Activated naive CD8-positive, alpha-beta T cell treated with anti-CD3 and anti-CD28 coated beads, Interleukin-2, amount 10 ng/mL, durations not matched to agents 7 days and 5 days (primary cell): ENCODE data around the gene WDR83. TPM values are rescaled to one million over a fixed set of nuclear protein-coding genes. Genes with fewer than 3 reads are reported as not detected.

Experiments
- ATAC-seq: fragments of 150-1000 bp; cut with Tn5 transposase; one replicate; pipeline ENCODE4 v1.10.0; 2021; ENCODE audit warnings: low read depth, moderate library complexity
- POLR2A ChIA-PET: fragments of 350-600 bp; sonication (Branson Sonifier 250); formaldehyde crosslinking; loops from one replicate; lab custom pipeline; 2021; ENCODE audit warnings: antibody characterized with exemption; lab: Charles Lee
- DNase-seq: peaks from one replicate; pipeline ENCODE4 v3.0.0; 2021
- H3K27ac Mint-ChIP-seq: one replicate; pipeline ENCODE4 v1.8.0; 2022; ENCODE audit warnings: mild to moderate bottlenecking, mixed read lengths
- H3K27me3 Mint-ChIP-seq: one replicate; pipeline ENCODE4 v1.8.0; 2022; ENCODE audit warnings: mild to moderate bottlenecking, moderate library complexity, mixed read lengths
- H3K36me3 Mint-ChIP-seq: one replicate; pipeline ENCODE4 v1.8.0; 2021; ENCODE audit warnings: mild to moderate bottlenecking, mixed read lengths
- H3K4me1 Mint-ChIP-seq: one replicate; pipeline ENCODE4 v1.8.0; 2021; ENCODE audit warnings: mixed read lengths
- H3K4me3 Mint-ChIP-seq: one replicate; pipeline ENCODE4 v1.8.0; 2022; ENCODE audit warnings: mild to moderate bottlenecking, moderate library complexity, mixed read lengths
- H3K9me3 Mint-ChIP-seq: one replicate; pipeline ENCODE4 v1.8.0; 2021; ENCODE audit warnings: mixed read lengths
- total RNA-seq, 2 experiments: library from RNA; stranded (reverse); gene quantifications; one replicate each; pipeline ENCODE4 v1.2.3, GENCODE V29; 2021

WDR83 gene
- total RNA-seq, 2 experiments from 2014 or later, result 18.2 to 21.1 TPM

- ATAC-seq (no peak), DNase-seq (no peak)
- Mint-ChIP-seq H3K27ac (no peak overlapping the region), H3K4me1 (peaks cover 6% of the 10 kb centered on the region), H3K4me3 (no peak overlapping the region), H3K27me3 (no peaks in the 10 kb centered on the region), H3K9me3 (no peaks in the 10 kb centered on the region), H3K36me3 (peaks cover 18% of the 10 kb centered on the region)
- POLR2A ChIA-PET, result no interaction called here
Observed at GRCh38 chr19:12715102-12715501, 48.5 kb downstream of the WDR83 start.

DNA sequence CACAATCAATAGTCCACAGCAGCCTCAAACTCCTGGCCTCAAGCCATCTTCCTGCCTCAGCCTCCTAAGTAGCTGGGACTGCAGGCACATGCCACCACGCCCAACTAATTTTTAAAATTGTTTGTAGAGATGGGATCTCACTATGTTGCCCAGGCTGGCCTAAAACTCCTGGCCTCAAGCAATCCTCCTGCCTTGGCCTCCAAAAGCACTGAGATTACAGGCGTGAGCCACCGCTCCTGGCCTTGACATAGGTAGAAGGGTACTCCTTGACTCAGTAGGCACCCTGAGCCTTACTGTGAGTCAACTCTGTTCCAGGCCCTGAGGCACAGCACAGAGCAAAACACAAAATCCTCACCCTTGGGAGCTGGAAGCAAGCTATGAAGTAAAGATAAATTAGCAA is 49.3 kb downstream of the WDR83 start:
- H3K27me3 Mint-ChIP-seq, result no peaks in the 10 kb centered on the region
- POLR2A ChIA-PET, result interaction anchor here (0.6 to 1.7 kb wide), 2 partner anchors 17 to 81 kb away, joined by 3 to 4 read pairs; no protein-coding TSS in a partner anchor
- no peaks in the 10 kb centered on the region for H3K9me3 Mint-ChIP-seq
- ATAC-seq, result no peak
- H3K27ac Mint-ChIP-seq, result no peak overlapping the region
- H3K4me1 Mint-ChIP-seq, result peaks cover 10% of the 10 kb centered on the region
- DNase-seq, result no peak
- H3K4me3 Mint-ChIP-seq, result no peak overlapping the region
- peaks cover 16% of the 10 kb centered on the region for H3K36me3 Mint-ChIP-seq

GRCh38 chr19:12720296-12720695 is 53.7 kb downstream of the WDR83 start:
- no peaks in the 10 kb centered on the region for H3K9me3 Mint-ChIP-seq
- peaks cover 21% of the 10 kb centered on the region for H3K4me1 Mint-ChIP-seq
- no peaks in the 10 kb centered on the region for H3K27me3 Mint-ChIP-seq
- ATAC-seq (no peak), DNase-seq (no peak)
- POLR2A ChIA-PET, result interaction anchor here (0.6 to 7.2 kb wide), 6 partner anchors 14 to 40 kb away, joined by 3 to 162 read pairs (median 6); partner anchors contain the start of genes FBXW9, GET3 and TRIR
- peak overlapping the region; percentile 88 for H3K27ac Mint-ChIP-seq
- H3K36me3 Mint-ChIP-seq, result peaks cover 14% of the 10 kb centered on the region
- H3K4me3 Mint-ChIP-seq, result peak overlapping the region; percentile 93

- POLR2A ChIA-PET, result interaction anchor here (0.6 to 7.2 kb wide), 12 partner anchors 13 to 623 kb away, joined by 3 to 162 read pairs (median 4); partner anchors contain the start of genes FBXW9, GET3, JUNB and TRIR
- peaks cover 21% of the 10 kb centered on the region for H3K4me1 Mint-ChIP-seq
- no peaks in the 10 kb centered on the region for H3K9me3 Mint-ChIP-seq
- peak overlapping the region; percentile 93 for H3K4me3 Mint-ChIP-seq
- peak overlapping the region; percentile 94 for H3K27ac Mint-ChIP-seq
- no peak for ATAC-seq
- peak; percentile 56 for DNase-seq
- no peaks in the 10 kb centered on the region for H3K27me3 Mint-ChIP-seq
- H3K36me3 Mint-ChIP-seq, result peaks cover 14% of the 10 kb centered on the region
Observed at GRCh38 chr19:12720851-12721655, 54.4 kb downstream of the WDR83 start.

GRCh38 chr19:12721656-12722565 is 55.3 kb downstream of the WDR83 start:
- peak overlapping the region; percentile 94 for H3K27ac Mint-ChIP-seq
- peaks cover 18% of the 10 kb centered on the region for H3K4me1 Mint-ChIP-seq
- H3K4me3 Mint-ChIP-seq, result peak overlapping the region; percentile 93
- H3K36me3 Mint-ChIP-seq, result peaks cover 15% of the 10 kb centered on the region
- DNase-seq (peak; percentile 75), ATAC-seq (peak; percentile 57)
- no peaks in the 10 kb centered on the region for H3K9me3 Mint-ChIP-seq
- POLR2A ChIA-PET, result interaction anchor here (0.6 to 7.2 kb wide), 19 partner anchors 12 to 1660 kb away, joined by 3 to 162 read pairs (median 4); partner anchors contain the start of genes ADGRE5, DHPS, FBXW9 and GET3
- H3K27me3 Mint-ChIP-seq, result no peaks in the 10 kb centered on the region

DNA sequence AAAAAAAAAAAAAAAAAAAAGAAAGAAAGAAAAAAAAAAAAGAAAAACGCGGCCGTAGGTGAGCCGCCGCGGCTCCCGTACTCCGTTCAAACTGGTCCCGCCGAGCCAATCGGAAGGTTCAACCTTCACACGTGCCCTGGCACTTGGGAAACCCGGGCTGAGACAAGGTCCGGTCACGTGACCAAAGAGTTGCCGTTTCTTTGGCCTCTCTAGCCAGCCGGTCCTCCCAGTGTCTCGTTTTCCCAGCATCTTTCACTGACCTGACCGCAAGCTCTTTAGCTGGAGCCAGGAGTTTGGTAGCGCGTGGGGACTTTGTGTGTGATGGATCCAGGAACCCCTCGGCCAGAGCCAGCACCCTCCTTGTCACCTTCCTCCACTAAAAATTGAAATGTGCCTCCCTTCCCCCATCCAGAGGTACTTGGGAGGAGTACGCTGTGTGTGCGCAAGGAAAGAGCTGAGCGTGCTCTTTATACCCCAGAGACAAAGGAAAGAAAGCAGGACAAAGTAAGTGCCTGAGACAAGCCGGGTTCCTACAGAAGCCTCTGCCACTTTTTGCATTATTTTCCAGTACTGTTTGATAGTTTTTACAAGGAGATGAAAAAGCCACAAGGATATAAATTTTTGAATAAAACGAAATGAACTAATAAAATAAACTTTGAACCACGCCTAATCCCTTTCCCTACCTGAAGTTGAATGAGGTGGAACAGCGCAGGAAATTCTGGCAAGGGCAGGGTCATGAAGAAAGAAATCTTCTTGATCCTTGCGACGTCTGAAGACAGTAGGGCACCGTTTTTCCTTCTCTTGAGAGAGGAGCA is 56.2 kb downstream of the WDR83 start:
- H3K4me3 Mint-ChIP-seq, result peak overlapping the region; percentile 89
- H3K36me3 Mint-ChIP-seq, result peaks cover 16% of the 10 kb centered on the region
- no peaks in the 10 kb centered on the region for H3K27me3 Mint-ChIP-seq
- POLR2A ChIA-PET, result interaction anchor here (0.5 to 7.2 kb wide), 19 partner anchors 11 to 555 kb away, joined by 3 to 162 read pairs (median 5); partner anchors contain the start of genes DHPS, DNASE2, FBXW9 and GET3
- H3K4me1 Mint-ChIP-seq, result peaks cover 18% of the 10 kb centered on the region
- H3K27ac Mint-ChIP-seq, result peak overlapping the region; percentile 86
- ATAC-seq (peak; percentile 84), DNase-seq (peak; percentile 86)
- H3K9me3 Mint-ChIP-seq, result no peaks in the 10 kb centered on the region

DNA sequence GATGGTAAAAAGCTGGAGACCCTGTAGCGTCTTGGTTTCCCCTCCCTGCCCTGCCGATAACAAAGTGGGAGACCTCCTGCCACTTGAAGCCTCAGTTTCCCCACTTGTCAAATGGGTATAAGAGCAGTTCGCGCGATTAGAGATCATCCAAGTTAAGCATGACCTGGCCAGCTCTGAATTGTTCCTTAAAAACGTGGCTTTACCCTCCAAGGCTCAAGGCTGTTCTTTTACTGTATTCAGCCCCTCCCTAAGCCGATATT is 56.7 kb downstream of the WDR83 start:
- DNase-seq, result no peak
- Mint-ChIP-seq H3K27ac (peak overlapping the region; percentile 86), H3K9me3 (no peaks in the 10 kb centered on the region), H3K4me3 (peak overlapping the region; percentile 89), H3K4me1 (peaks cover 18% of the 10 kb centered on the region), H3K36me3 (peaks cover 20% of the 10 kb centered on the region), H3K27me3 (no peaks in the 10 kb centered on the region)
- ATAC-seq, result no peak
- POLR2A ChIA-PET, result interaction anchor here (0.5 to 7.2 kb wide), 10 partner anchors 11 to 159 kb away, joined by 3 to 162 read pairs (median 6); partner anchors contain the start of genes DHPS, DNASE2, FBXW9 and GET3

- peak within 1 kb of the TSS; percentile 86 for H3K27ac Mint-ChIP-seq
- H3K36me3 Mint-ChIP-seq, result peaks cover 18% of the 10 kb centered on the region
- H3K4me1 Mint-ChIP-seq, result peaks cover 18% of the 10 kb centered on the region
- ATAC-seq, result peak; percentile 28
- H3K4me3 Mint-ChIP-seq, result peak within 1 kb of the TSS; percentile 89
- no peaks in the 10 kb centered on the region for H3K9me3 Mint-ChIP-seq
- POLR2A ChIA-PET, result interaction anchor here (0.5 to 7.2 kb wide), 10 partner anchors 10 to 158 kb away, joined by 3 to 162 read pairs (median 6); partner anchors contain the start of genes DHPS, FBXW9, GET3 and JUNB
- no peaks in the 10 kb centered on the region for H3K27me3 Mint-ChIP-seq
- peak; percentile 74 for DNase-seq
Observed at GRCh38 chr19:12723641-12724426, 57.2 kb downstream of the WDR83 start, which contains the start of gene TNPO2. TNPO2 (minus strand) TSS chr19:12723932; CDS start chr19:12720977, 2,955 bp downstream.

Other genes with a start within 250 kb of the WDR83 start
- 1 to 10 TPM; 6.9 to 7.1 TPM for gene ZNF443, start 225.8 kb upstream of the WDR83 start, total RNA-seq
- gene ZNF709, start 182.0 kb upstream of the WDR83 start, total RNA-seq, result 1 to 10 TPM; 4.9 to 5.0 TPM
- gene ZNF564, start 115.3 kb upstream of the WDR83 start, total RNA-seq, result 10 to 100 TPM; 18.1 to 19.0 TPM
- gene ZNF490, start 56.0 kb upstream of the WDR83 start, total RNA-seq, result 10 to 100 TPM; 14.9 to 17.4 TPM
- gene ZNF791, start 55.9 kb upstream of the WDR83 start, total RNA-seq, result 10 to 100 TPM; 37.1 to 42.7 TPM
- 100 to 1,000 TPM; 108 to 115 TPM for gene MAN2B1, start 65 bp upstream of the WDR83 start, total RNA-seq
- gene DHPS, start 15.1 kb downstream of the WDR83 start, total RNA-seq, result 100 to 1,000 TPM; 148 to 149 TPM
- not detected for gene GNG14, start 21.2 kb downstream of the WDR83 start, total RNA-seq
- gene FBXW9, start 29.8 kb downstream of the WDR83 start, total RNA-seq, result 1 to 10 TPM; 4.9 to 5.3 TPM
- gene TNPO2, start 57.1 kb downstream of the WDR83 start, total RNA-seq, result 10 to 100 TPM; 80.8 to 81.9 TPM
- gene TRIR, start 67.9 kb downstream of the WDR83 start, total RNA-seq, result 100 to 1,000 TPM; 213 to 214 TPM
- gene GET3, start 70.7 kb downstream of the WDR83 start, total RNA-seq, result 10 to 100 TPM; 46.4 to 47.2 TPM
- gene BEST2, start 85.0 kb downstream of the WDR83 start, total RNA-seq, result not detected
- gene HOOK2, start 108.7 kb downstream of the WDR83 start, total RNA-seq, result 10 to 100 TPM; 20.0 to 20.3 TPM
- gene JUNB, start 124.7 kb downstream of the WDR83 start, total RNA-seq, result 10 to 100 TPM; 82.7 to 84.6 TPM
- gene PRDX2, start 135.0 kb downstream of the WDR83 start, total RNA-seq, result 100 to 1,000 TPM; 170 to 181 TPM
- gene THSD8, start 135.3 kb downstream of the WDR83 start, total RNA-seq, result 10 to 100 TPM in 1 of 2 experiments, 1 to 10 TPM in 1; 5.8 to 10.8 TPM
- 10 to 100 TPM; 46.2 to 47.8 TPM for gene RNASEH2A, start 139.8 kb downstream of the WDR83 start, total RNA-seq
- not detected for gene RTBDN, start 167.8 kb downstream of the WDR83 start, total RNA-seq
- gene MAST1, start 171.7 kb downstream of the WDR83 start, total RNA-seq, result 1 to 10 TPM; 1.8 to 2.6 TPM
- gene DNASE2, start 214.6 kb downstream of the WDR83 start, total RNA-seq, result 10 to 100 TPM; 29.0 to 30.4 TPM
- gene KLF1, start 220.4 kb downstream of the WDR83 start, total RNA-seq, result under 1 TPM in 1 of 2 experiments, not detected in 1; 0.19 TPM
- gene GCDH, start 224.4 kb downstream of the WDR83 start, total RNA-seq, result 10 to 100 TPM; 39.7 to 43.4 TPM